Smooth muscle cell (in vitro differentiated cells): ENCODE data around the gene CD2. TPM values are rescaled to one million over a fixed set of nuclear protein-coding genes. Genes with fewer than 3 reads are reported as not detected.
A peak's percentile ranks its signal among the peaks of the same experiment; 100 is the strongest.

Experiments
- DNase-seq: peaks from one replicate; lab custom pipeline; 2025; ENCODE audit not compliant: unreplicated experiment; lab: John Stamatoyannopoulos, UW
- H2AFZ ChIP-seq: fragments of 200-600 bp; sonication (generic); 2 replicates; pipeline ENCODE4 v1.6.0; 2016; ENCODE audit warnings: antibody characterized with exemption, low read depth, mild to moderate bottlenecking
- H3F3A ChIP-seq: fragments of 200-600 bp; sonication (generic); 2 replicates; pipeline ENCODE4 v1.6.0; 2017; ENCODE audit warnings: antibody characterized with exemption, low read depth
- H3K27ac ChIP-seq: fragments of 200-600 bp; sonication (generic); 2 replicates; pipeline ENCODE4 v1.5.1; 2016; ENCODE audit warnings: low read depth, mild to moderate bottlenecking
- H3K27me3 ChIP-seq: fragments of 200-600 bp; sonication (generic); 2 replicates; pipeline ENCODE4 v1.6.1; 2016; ENCODE audit warnings: low read depth, mild to moderate bottlenecking
- H3K36me3 ChIP-seq: fragments of 200-600 bp; sonication (generic); 2 replicates; pipeline ENCODE4 v1.5.1; 2016; ENCODE audit warnings: low read depth
- H3K4me1 ChIP-seq: fragments of 200-600 bp; sonication (generic); 2 replicates; pipeline ENCODE4 v1.5.1; 2016; ENCODE audit warnings: low read depth
- H3K4me2 ChIP-seq: fragments of 200-600 bp; sonication (generic); 2 replicates; pipeline ENCODE4 v1.6.0; 2016; ENCODE audit warnings: mild to moderate bottlenecking
- H3K4me3 ChIP-seq: fragments of 200-600 bp; sonication (generic); 2 replicates; pipeline ENCODE4 v1.5.1; 2016; ENCODE audit warnings: mild to moderate bottlenecking
- H3K79me2 ChIP-seq: fragments of 200-600 bp; sonication (generic); 2 replicates; pipeline ENCODE4 v1.6.0; 2016; ENCODE audit warnings: low read depth, mild to moderate bottlenecking
- H3K9ac ChIP-seq: fragments of 200-600 bp; sonication (generic); 2 replicates; pipeline ENCODE4 v1.6.0; 2016; ENCODE audit warnings: low read depth
- H3K9me3 ChIP-seq: fragments of 200-600 bp; sonication (generic); replicated peaks from 2 replicates; pipeline ENCODE4 v1.5.1; 2016; ENCODE audit warnings: low read depth
- H4K20me1 ChIP-seq: fragments of 200-600 bp; sonication (generic); 2 replicates; pipeline ENCODE4 v1.6.0; 2016; ENCODE audit warnings: low read depth
- CTCF ChIP-seq: fragments of 200-600 bp; sonication (generic); IDR thresholded peaks from 2 replicates; pipeline ENCODE4 v1.5.1; 2017; ENCODE audit warnings: borderline replicate concordance, mild to moderate bottlenecking, antibody characterized with exemption; ENCODE audit not compliant: insufficient read depth, poor library complexity, severe bottlenecking
- WGBS: methylation state at CpG from one replicate; pipeline ENCODE4 v1.1.7; 2016; ENCODE audit warnings: low lambda C conversion rate; 5-methylcytosine and 5-hydroxymethylcytosine counted together
- polyA plus RNA-seq: library from polyadenylated mRNA; unstranded; fragments of >200 nt; fragmentation: Nextera tagmentation; extraction: Ambion mirVana; gene quantifications from 2 replicates; pipeline ENCODE4 v1.2.1, GENCODE V29; 2016
- total RNA-seq: library from RNA; depleted of rRNA; stranded (reverse); fragments of >200 nt; gene quantifications from 2 replicates; pipeline ENCODE4 v1.2.3, GENCODE V29; 2014

CD2 gene
- total and polyA plus RNA-seq, 2 experiments from 2014 or later: not detected

- no peak for DNase-seq
- TF ChIP-seq CTCF: no peak
- H3K4me2 ChIP-seq: peak overlapping the region; percentile 51
- peaks cover 7% of the 10 kb centered on the region for H3K4me1 ChIP-seq
- no peaks in the 10 kb centered on the region for H4K20me1 ChIP-seq
- H2AFZ ChIP-seq: peak overlapping the region; percentile 90
- no peaks in the 10 kb centered on the region for H3K27me3 ChIP-seq
- H3K4me3 ChIP-seq: no peak overlapping the region
- no peaks in the 10 kb centered on the region for H3K9me3 ChIP-seq
- H3K27ac ChIP-seq: no peak overlapping the region
- H3K36me3 ChIP-seq: no peaks in the 10 kb centered on the region
- 91% methylated on average over 2 of the region's 2 CpGs for WGBS
- H3K9ac ChIP-seq: no peak overlapping the region
- H3F3A ChIP-seq: peaks cover 2% of the 10 kb centered on the region
- H3K79me2 ChIP-seq: no peaks in the 10 kb centered on the region
These were observed 42.9 kb upstream of the CD2 start for GRCh38 chr1:116711263-116711840.

GRCh38 chr1:116712510-116712909, 41.7 kb upstream of the CD2 start:
- no peak for TF ChIP-seq CTCF
- WGBS: 57% methylated on average over 6 of the region's 6 CpGs
- no peak overlapping the region for H2AFZ ChIP-seq

GRCh38 chr1:116713474-116713873, 40.8 kb upstream of the CD2 start:
- Histone ChIP-seq H3K36me3 (no peaks in the 10 kb centered on the region), H3K4me2 (no peak overlapping the region), H2AFZ (no peak overlapping the region), H3K27ac (no peak overlapping the region), H3K4me3 (no peak overlapping the region), H3K9ac (no peak overlapping the region), H3K9me3 (no peaks in the 10 kb centered on the region), H3K4me1 (peaks cover 7% of the 10 kb centered on the region), H3K27me3 (no peaks in the 10 kb centered on the region), H3F3A (peaks cover 2% of the 10 kb centered on the region), H4K20me1 (no peaks in the 10 kb centered on the region), H3K79me2 (no peaks in the 10 kb centered on the region)
- WGBS: 85% methylated on average over 3 of the region's 3 CpGs
- no peak for DNase-seq
- no peak for TF ChIP-seq CTCF

More at GRCh38 chr1:116712510-116712909, 41.7 kb upstream of the CD2 start:
- Histone ChIP-seq H4K20me1 (no peaks in the 10 kb centered on the region), H3K4me1 (peaks cover 7% of the 10 kb centered on the region), H3K9me3 (no peaks in the 10 kb centered on the region), H3K4me2 (no peak overlapping the region), H3F3A (peaks cover 2% of the 10 kb centered on the region), H3K36me3 (no peaks in the 10 kb centered on the region), H3K27ac (no peak overlapping the region), H3K79me2 (no peaks in the 10 kb centered on the region), H3K4me3 (no peak overlapping the region), H3K27me3 (no peaks in the 10 kb centered on the region), H3K9ac (no peak overlapping the region)
- no peak for DNase-seq

GRCh38 chr1:116716391-116716790, 37.8 kb upstream of the CD2 start:
- no peak for TF ChIP-seq CTCF
- no peaks in the 10 kb centered on the region for H3F3A ChIP-seq
- H3K9me3 ChIP-seq: no peaks in the 10 kb centered on the region
- no peaks in the 10 kb centered on the region for H3K27me3 ChIP-seq
- no peak for DNase-seq
- no peak overlapping the region for H2AFZ ChIP-seq
- H3K9ac ChIP-seq: no peak overlapping the region
- H3K4me3 ChIP-seq: no peak overlapping the region
- H3K4me1 ChIP-seq: peaks cover 2% of the 10 kb centered on the region
- H3K36me3 ChIP-seq: no peaks in the 10 kb centered on the region
- H3K4me2 ChIP-seq: no peak overlapping the region
- H3K79me2 ChIP-seq: no peaks in the 10 kb centered on the region
- WGBS: 91% methylated on average over 3 of the region's 3 CpGs
- no peak overlapping the region for H3K27ac ChIP-seq
- H4K20me1 ChIP-seq: no peaks in the 10 kb centered on the region
